GM18909 (cell line): ENCODE results near the gene CCSER2.

ENCODE experiments used
- ATAC-seq: cut with Tn5 transposase; IDR thresholded peaks from one replicate; pipeline ENCODE4 v1.9.1; 2021; ENCODE audit warnings: mild to moderate bottlenecking; ENCODE audit not compliant: unreplicated experiment, poor library complexity

The CCSER2 gene

DNA sequence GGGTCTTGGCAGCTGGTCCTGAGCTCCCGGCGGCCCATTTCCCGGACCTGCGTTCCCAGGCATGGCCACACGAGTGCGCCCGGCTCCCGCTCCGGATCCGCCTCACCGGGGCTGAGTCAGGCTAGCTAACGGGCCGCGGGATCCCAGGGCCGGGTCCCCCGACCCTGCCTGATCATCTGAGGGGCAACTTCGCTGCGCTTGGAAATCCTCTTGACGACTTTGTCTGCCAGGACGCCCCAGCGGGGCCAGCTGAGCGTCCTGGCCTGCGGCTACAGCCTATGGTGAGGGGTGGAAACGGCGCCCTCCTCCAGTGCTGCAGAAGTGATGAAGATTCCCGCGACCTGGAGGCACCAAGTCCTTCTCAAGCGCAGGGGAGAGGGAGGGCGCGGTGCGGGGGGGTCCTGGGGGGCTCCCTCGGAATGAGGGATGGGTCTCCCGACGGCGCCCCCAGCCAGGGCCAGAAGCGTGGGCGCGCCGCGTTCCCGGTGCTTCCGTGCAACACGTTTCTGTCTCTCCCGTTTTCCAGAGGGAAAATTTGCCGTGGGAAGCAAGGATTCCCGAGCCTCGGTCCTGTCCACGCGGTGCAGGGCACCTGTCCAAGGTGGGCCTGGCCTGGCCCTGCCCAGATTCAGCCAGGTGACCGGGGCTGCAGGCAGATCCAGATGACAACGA is 212.4 kb downstream of the CCSER2 start:
- peak; percentile 85 for ATAC-seq

DNA sequence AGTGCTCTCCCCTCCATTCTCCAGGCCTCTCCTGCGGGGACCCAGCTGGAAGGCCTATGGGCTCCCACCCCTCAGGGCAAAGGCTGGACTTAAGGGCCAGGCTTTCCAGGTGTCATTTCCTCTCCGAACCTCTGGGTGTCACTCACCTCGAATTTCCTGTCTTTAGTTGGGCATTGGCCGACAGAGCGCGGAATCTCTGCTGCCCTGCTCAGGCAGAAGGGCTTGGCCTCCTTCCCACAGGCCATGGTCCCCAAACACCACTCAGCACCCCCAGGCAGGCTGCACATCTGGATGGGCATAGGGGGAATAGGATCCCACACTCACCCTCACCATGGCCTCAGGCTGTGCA is 212.9 kb downstream of the CCSER2 start:
- no peak for ATAC-seq

DNA sequence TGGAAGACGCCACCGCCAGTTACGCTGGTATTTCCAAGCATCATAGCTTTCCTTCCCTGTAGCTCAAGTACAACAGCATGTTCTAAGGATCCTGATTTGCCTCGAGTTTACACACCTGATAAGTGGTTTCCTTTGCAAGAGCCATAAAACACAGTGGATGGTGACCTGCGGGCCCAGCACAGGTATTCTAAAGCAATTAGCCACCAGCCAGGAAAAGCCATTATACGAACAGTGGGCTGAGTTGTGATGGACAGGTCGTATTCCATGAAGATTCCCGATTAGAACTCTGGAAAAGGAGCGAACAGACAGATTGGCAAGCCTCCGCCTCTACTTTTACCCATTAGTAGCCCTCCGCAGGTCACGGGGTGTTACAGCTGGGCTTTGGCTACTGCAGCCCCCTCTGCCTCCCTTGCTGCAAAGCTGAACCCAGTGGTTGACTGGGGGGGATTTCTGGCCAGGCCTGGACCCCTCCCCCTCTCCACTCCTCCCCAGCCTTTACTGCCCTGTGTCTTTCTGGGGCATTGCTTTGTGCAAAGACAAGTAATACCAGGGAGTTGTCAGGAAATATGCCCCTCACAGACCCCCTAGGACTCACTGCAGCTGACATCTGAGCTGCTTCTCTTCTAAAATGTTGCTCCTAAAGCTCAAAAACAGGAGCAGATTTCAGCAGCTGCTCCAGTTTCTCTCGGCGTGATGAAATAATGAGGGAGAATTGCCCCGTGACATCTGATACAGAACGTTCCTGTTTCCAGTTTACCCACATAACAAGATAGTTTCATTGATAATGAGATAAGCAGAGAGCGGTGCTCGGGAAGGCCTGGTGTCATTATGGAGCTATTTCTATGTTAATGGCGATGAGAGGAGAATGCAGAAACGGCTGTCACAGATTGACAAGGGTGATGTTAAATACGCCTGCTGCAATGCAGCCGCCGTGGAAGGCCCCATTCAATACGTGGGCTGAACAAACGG is 214.4 kb downstream of the CCSER2 start:
- no peak for ATAC-seq

DNA sequence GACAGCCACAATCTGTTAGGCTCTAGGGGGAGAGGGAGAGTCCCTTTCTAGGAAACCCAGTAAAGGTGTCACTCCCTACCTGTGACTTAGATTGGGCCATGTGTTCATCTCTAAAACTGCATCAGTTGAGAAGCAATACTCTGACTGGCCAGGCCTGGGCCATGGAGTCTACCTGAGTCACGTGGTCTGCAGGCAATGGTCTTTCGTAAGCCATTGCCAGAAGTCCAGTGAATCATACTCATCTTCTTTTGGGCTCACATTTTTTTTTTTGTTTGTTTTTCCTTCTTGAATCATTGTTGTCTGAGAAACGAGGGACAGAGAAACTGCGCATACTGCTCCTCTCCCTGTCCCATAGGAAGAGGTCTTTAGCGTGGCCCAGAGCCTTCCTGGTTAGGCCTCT is 215.6 kb downstream of the CCSER2 start:
- ATAC-seq, result no peak

DNA sequence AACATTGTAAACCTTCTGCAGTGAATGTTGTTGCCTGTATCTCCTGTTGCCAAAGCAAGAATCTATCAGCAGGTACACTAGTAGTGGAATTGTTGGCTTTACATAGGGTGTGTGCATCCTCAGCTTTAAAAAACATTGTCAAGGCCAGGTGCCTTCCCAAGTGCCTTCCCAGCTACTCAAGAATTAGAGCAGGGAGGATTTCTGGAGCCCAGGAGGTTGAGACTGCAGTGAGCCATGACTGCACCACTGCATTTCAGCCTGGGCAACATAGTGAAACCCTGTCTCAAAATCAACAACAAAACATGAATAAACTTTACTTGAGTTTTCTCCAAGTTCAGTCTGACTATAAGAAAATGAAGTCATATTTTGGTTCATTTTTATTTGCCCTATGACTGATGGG is 217.3 kb downstream of the CCSER2 start:
- ATAC-seq, result no peak

DNA sequence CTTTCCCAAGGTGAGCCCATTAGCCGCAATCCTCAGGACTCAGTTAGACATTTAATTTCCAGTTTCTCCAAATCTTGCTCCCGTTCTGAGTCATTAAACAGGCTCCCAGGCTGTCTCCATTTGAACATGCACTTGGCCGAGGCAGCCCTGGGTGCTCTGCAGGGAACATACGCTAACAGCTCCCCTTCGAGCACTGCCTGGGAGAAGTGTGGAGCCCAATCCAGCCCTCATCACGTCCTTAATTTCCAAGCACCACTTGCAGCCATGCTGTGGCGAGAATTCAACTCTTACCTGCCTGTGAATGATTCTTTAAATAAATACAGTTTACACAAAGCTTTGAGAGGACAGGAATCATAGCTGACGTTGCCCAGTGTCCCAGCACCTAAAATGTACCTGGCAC is 218.2 kb downstream of the CCSER2 start:
- no peak for ATAC-seq

DNA sequence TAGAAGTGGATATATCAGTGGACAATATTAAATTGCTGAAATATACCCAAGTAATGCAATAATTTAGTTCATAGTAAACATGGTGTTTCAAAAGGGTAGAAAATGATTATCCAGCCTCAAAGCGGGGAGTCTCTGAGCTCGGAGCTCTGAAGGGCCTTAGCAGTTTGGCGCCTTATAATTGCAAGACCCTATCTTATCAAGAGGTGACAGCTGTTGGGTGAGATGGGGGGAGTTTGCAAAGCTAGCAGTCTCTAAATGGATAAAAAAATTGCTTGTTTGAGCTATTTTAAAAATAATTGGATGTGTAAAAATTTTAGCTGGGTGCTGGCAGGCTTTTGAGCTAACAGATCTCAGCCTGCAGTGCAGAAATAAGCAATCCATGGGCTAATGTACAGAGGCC is 219.2 kb downstream of the CCSER2 start:
- ATAC-seq, result no peak

DNA sequence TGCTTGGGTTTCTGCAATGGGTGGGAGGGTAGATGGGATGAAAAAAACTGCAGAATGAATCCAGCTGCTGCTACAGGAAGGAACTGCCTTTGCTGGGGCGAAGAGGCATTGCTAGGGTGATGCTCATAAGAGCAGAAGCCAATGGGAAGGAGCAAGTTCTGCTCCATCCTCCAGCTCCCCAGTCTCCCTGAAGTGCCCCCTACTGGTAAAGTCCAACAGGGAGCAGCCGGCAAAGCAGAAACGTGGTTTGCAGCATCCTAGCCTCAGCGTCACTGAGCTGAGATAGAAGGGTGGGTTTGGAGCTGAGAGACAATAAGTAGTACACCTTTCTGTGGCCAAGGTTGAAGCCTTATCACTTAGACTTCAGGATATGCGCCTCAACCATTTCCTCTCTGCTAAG is 220.5 kb downstream of the CCSER2 start:
- ATAC-seq, result no peak

DNA sequence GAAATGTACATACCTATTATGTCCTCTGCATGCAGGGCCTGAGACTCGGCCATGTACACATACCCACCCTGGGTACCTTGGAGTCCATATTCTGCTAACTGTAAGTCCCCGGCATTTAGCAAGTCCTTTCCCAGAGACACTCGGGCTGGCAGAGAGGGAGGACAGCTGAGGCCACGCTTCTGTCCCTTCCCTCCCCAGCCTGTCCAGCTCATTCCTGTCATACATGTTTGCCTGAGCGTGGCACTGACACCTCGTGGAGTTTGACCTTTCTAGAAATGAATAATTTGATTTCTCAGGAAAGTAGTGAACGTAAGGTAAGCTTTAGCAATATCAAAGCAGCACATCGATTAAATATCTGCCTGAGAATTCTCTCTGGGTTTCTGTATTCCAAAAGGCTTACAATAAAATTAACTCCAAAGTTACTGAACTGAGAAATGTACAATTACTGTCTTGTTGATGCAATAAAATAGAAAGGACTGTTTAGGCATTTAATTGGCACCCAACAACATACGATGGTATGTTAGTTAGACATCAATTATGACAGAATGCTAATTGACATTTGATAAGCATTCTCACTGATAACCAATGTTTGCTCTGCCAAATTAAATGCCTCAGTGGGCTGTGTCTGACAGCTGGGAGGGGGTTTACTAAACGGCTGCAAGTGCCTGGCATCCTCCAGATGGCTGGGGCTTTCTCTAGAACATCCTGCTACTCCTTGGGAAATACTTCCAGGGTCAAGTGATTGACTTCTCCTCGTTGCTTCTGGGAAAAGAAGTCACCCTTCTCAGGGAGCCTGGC is 221.2 kb downstream of the CCSER2 start:
- ATAC-seq, result no peak

DNA sequence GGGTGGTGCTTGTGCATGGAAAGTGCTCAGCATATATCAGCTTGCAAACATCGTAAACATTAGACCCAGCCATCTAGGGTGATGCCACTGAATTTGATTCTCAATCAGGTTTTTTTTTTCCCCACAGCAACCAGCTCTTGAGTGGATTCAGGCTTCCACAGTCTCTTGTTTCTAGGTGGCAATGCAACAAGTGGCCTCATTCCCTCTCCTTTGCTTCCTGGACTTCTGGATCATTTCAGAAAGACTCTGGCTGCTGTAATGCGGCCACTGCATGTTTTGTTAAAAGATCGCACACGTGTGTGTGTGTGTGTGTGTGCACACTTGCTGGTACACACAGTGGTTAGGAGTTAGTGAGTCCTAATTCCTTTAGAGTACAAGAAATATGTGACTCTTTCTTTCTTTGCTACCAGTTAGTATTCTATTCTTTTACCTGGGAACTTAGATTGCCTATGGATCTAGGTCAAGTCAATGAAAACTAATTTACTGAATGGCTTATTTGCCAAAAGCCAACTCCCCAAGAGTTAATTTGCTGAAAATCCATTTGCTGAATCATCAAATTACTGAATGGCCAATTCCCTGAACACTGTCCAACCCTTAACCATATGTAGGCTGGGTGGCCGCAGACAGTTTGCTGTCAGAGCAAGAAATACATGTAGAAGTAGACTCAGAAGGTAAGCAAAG is 222.5 kb downstream of the CCSER2 start:
- ATAC-seq, result no peak

DNA sequence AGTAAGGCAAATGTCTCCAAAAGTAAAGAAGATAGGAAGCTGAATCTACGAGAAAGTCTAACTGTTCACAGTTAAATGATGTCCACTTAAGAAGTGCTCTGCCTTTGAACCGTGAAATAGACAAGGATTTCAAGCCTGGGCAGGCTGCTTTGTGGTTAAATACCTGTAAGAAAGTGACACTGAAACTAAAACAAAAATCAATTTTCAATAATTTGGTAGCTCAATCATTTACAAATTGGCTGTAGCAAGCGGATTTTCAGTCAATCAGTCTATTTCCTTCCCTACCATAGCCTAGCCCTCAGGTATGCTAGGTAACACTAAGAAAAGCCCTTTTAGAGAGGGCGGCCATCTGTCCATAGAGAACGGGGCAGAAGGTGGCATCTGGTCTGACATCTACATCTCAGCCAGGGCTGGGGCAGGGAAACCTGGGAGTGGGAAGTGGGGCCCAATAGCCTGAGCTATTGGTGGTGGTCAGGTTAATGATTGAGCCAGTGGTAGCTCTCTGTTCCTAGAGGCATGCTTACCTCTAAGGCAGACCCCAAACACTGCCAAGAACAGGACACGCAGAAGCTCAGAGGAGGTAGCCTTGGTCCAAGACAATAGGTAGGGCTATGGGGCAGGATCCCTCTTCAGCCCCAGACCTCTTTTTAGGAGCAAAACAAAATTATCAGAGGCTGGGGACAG is 223.2 kb downstream of the CCSER2 start:
- peak; percentile 77 for ATAC-seq

DNA sequence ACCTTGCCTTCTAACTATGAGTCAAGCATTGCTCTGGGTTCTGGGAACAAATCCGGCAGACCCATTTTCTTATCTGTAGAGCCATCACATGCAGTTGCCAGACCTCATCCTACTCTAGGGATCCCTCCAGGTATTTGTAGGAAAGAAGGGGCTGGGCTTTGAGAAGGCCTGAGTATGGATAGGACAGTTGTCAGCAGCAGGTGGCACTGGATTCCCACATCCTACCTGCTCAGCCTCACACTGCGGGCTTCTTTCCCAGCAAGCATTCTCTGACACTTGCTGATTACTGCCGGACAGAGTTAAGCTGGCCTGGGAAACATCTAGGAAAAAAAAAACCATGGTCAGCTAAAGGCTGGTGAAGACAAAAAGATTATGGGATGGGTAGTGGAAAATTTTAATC is 224.1 kb downstream of the CCSER2 start:
- no peak for ATAC-seq

DNA sequence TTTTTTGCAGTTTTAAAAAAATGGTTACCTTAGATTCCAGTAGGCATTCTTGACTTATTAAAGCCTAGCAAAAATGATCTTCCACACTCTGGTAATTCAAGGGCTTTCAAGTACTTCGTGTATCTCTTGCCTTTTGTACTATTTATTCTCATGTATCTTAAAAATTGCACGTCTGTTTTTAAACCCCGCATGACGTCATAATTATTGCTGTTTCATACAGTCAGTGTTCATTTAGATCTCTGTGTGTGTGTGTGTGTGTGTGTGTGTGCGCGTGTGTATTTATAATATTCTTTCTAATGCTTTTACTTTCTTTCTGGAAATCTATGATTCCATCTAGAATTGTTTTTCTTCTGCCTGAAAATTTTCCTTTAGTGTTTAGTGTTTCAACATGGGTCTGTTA is 234.2 kb downstream of the CCSER2 start:
- ATAC-seq, result no peak

DNA sequence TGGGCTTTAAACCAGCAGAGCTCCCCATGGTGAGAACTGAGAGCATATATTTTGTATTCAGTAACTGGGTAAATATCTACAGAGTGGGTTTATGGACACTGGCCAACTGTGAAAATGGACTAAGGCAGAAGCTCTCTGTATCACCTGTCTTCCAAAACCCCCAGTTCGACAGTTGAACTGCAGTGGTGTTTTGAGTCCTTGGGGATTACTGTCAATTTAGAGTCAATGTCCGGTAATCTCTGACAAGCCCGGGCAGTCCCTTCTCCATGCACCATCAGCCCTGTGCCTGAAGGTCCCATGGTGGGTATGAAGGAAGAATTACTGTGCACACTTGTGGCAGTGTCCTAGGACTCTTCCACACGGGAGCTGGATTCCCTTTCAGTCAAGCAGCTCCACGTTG is 235.0 kb downstream of the CCSER2 start:
- peak; percentile 85 for ATAC-seq

DNA sequence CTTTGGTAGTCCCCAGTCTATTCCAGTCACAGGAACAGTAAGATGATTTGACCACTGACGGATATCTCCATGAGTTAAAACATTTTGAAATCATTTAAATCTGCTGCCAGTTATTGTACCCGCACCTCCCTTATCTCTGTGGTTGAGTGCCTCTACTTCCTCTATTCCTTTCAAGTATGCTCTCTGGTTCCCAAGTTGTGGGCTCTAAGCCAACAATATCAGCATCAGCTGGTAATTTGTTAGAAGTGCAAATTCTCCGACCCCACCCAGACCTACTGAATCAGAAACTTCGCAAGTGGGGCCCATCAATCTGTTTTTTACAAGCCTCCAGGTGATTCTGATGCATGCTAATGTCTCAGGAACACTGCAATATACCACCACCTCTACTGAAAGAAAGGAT is 235.5 kb downstream of the CCSER2 start:
- ATAC-seq, result peak; percentile 54

DNA sequence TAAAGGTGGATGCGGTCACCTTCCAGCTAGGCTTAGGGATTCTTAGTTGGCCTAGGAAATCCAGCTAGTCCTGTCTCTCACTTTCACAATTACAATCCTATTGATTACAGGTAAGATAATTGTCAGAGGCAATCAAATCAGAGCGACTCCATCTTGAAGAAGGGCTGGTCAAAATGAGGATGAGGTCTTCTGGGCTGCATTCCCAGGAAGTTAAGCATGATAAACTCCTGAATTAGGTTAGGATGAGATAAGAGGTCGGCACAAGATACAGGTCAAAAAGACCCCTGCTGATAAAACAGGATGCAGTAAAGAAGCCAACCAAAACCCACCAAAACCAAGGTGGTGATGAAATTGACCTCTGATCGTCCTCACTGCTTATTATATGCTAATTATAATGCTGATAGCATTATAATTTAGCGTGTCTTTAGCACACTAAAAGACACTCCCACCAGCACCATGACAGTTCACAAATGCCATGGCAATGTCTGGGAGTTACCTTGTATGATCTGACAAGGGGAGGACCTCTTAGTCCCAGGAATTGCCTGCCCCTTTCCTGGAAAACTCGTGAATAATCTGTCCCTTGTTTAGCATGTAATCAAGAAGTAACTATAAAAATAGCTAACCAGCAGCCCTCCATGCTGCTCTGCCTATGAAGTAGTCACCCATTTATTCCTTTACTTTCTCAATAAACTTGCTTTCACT is 237.6 kb downstream of the CCSER2 start:
- no peak for ATAC-seq

DNA sequence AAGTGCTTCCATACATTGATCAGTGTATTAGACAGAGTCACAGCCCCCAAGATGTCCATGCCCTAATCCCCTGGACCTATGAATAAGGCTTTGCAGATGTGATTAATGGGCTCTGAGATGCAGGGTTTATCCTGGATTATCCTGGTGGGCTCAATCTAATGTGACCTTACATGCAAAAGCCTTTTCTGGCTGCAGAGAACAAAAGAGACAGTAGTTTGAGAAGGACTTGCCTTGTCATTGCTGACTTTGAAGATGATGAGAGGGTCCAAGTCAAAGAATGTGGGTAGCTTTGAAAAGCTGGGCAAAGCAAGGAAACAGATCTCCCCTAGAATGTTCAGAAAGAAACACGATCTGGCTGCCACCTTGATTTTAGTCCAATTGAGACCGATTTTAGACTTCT is 238.7 kb downstream of the CCSER2 start:
- ATAC-seq, result no peak
